HG03575 (cell line): ENCODE results near the gene SPATS1.

Experiments used
- ATAC-seq: cut with Tn5 transposase; IDR thresholded peaks from one replicate; pipeline ENCODE4 v1.9.1; 2021; ENCODE audit not compliant: unreplicated experiment, insufficient number of reproducible peaks, low FRiP score; ENCODE audit errors: extremely low read depth

Gene SPATS1

GRCh38 chr6:44375071-44375470 lies 32.6 kb downstream of the SPATS1 start:
- no peak for ATAC-seq

- ATAC-seq, result no peak
Observed at GRCh38 chr6:44377484-44377883, 35.0 kb downstream of the SPATS1 start.

GRCh38 chr6:44377971-44378370 lies 35.5 kb downstream of the SPATS1 start:
- no peak for ATAC-seq

- ATAC-seq, result no peak
Observed at GRCh38 chr6:44381739-44382138, 39.3 kb downstream of the SPATS1 start.

GRCh38 chr6:44386364-44386928 lies 44.0 kb downstream of the SPATS1 start:
- ATAC-seq, result no peak

- no peak for ATAC-seq
Observed at GRCh38 chr6:44386929-44387345, 44.5 kb downstream of the SPATS1 start.

- ATAC-seq, result no peak
Observed at GRCh38 chr6:44387346-44388134, 45.1 kb downstream of the SPATS1 start, which contains the start of gene CDC5L. CDC5L (plus strand) TSS chr6:44387706; CDS start chr6:44387824, 118 bp downstream.

GRCh38 chr6:44388135-44388487 lies 45.7 kb downstream of the SPATS1 start:
- no peak for ATAC-seq

GRCh38 chr6:44388887-44389286 lies 46.4 kb downstream of the SPATS1 start:
- ATAC-seq, result no peak

- ATAC-seq, result no peak
Observed at GRCh38 chr6:44390158-44390683, 47.8 kb downstream of the SPATS1 start.
